ENCODE results near the gene KDM4C. TPM values are rescaled to one million over a fixed set of nuclear protein-coding genes. Genes with fewer than 3 reads are reported as not detected.

The KDM4C gene
- total RNA-seq, 1 donor from 2014 or later = 51.1 TPM

DNA sequence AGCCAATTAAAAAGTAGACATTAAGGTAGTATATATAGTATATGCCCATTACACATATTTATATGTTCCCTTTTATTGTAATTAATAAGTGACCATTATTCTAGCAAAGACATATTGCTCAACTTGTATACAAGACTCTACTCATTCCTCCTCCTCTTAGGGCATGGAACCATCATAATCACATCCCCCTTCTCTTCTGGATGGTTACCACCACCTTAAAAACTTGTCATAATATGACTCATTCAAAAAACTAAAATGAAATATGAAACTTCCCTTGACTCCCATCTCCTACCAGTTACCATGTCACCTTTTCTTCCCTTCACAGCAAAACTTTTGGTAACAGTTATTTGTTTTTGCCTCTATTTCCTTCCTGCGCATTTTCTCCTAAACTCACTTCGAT lies 438.7 kb downstream of the KDM4C start:
- ATAC-seq (no peak), DNase-seq (ENCODE audit: low spot score) (no peak)
- intact Hi-C loops (cut with DNase I) = no loop called here

DNA sequence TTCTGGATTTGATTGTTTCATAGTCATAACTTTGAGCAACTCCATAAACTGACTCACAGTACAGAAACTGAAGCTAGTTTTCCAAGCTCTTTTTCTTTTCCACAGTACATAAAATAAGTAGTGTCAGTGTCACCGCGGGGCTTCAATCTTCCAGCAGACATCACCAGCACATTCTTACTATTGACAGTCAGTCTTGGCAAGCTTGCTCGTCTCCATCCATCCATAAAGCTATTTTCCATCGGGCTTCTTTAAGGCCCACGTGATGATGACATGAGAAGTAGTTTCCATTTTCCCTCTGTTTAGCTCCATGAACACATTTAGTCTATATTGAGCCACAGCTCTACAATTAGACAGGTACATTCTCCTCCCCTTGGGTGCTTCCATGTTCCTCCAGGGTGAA lies 443.4 kb downstream of the KDM4C start:
- intact Hi-C loops (cut with DNase I) = no loop called here
- ATAC-seq = no peak
- no peak for DNase-seq (ENCODE audit: low spot score)

DNA sequence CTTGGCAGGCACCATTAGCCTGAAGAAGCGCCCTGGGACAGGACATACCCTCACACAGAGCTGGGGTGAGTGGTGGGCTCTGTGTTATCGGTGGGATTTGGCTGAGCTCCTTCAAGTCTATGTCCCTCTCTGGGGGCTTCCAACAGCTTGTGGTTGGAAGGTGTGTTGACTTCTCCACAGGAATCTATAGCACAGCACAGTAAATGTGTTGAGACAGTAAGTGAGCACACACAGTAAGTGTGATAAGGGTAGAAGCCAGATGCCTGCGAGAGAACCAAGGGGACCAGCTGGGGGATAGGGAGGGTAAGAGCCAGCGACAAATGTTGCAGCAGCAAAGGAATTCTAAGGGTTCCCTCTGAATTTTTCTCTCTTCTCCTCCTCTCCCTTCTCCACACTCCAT lies 448.0 kb downstream of the KDM4C start:
- DNase-seq (ENCODE audit: low spot score) = no peak
- intact Hi-C loops (cut with DNase I) = no loop called here
- no peak for ATAC-seq

DNA sequence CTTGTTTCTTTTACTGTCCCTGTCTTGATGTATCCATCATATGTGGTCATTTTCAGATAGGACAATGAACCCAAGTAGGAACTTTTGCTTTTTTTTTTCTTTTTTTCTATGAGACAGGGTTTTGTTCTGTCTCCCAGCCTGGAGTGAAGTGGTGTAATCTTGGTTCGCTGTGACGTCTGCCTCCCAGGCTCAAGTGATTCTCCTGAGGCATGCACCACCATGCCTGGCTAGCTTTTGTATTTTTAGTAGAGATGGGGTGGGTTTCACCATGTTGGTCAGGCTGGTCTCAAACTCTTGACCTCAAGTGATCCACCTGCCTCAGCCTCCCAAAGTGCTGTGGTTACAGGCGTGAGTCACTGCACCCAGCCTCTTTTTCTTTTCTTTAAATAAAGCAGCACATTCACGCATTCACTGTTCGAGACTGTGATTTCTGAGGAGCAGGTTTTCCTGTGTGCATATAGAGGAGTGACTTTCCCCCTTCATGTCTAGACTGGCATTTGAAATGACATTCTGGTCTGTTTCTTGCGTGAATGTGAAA lies 448.5 kb downstream of the KDM4C start:
- intact Hi-C loops (cut with DNase I) = no loop called here
- DNase-seq (ENCODE audit: low spot score) (no peak), ATAC-seq (no peak)

DNA sequence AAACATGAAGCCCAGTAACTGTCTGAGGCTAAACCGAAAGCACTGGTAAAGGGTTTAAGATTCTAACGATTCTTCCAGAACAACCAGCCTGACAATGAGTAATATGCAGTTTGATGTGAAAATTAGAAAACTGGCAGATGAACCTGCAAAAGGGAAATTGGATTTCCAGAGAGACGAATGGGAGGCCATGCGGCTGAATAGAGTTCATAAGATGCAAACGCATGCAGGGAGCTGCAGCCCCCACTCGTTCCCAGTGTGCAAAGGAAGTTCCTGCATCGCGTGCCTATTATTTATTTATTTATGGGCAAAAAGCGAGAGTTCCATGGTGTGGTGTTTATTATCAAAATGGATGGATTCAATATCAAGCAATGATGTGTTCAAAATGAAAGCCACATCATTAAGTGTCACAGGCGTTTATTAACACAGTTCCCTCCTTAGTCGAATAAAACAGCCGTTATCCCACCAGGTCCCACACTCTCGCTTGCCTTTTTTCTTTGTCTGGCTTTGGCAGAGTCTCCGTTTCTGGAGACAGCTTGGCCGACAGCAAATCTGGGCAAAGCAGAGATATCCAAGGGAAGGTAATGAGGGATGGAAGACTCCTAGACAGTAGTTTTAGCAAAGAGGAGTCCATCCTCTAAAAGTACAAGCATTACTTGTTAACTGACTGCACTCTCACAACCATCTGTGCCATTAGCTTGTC lies 451.4 kb downstream of the KDM4C start:
- ATAC-seq = no peak
- intact Hi-C loops (cut with DNase I) = no loop called here
- DNase-seq (ENCODE audit: low spot score) = no peak

DNA sequence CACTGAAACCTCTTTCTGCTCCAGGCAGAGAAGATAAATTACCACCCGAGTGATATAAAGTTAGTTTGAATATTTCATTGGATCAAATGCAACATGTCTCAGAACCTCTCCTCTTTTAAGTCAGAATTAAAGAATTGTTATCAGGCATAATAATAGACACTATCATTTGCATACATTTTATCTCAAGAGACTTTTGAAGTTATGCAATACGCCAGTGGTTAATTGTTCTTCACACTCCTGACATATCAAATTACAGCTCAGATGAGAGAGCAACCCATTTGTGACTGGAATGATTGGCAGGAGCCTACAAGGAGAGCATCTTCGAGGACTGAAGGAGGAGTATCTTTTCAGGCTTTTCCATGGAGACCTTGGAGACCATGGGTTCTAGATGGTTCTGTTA lies 452.2 kb downstream of the KDM4C start:
- DNase-seq (ENCODE audit: low spot score) (no peak), ATAC-seq (no peak)
- intact Hi-C loops (cut with DNase I) = no loop called here

DNA sequence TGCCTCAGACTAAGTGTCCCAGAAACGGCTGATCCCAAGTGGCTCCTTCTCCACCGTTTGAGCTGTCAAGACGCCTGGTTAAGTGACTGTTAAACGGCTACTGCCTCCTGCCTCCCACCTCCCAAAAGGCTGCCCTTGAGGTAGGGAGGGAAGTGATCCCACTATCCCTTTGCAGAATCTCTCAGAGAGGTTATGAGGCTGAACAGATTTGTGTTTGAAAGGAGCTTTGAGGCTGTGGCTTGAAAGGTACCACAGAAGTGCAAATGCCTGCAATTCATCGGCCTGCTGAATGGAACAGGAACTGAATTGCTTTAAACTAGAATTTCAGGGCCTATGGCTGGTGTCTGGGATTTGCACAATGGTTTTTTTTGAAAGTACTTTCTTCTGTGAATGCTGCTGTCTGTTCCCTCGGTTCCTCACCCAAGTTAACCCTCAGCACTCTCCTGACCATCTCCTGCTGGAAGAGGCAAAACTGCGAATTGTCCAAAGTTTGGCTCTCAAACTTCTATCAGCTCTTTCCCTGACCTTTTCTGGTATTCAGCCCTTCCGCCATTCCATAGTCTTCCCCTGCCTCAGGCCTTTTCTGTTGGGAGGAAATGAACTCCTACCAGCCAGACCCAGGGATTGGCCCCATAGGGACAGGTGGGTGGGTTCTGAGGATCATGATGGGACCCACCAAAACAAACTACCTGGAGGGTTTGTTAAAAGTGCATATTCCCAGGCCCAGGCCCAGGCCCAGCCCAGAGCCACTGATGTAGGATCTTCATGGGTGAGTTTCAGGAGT lies 453.3 kb downstream of the KDM4C start:
- intact Hi-C loops (cut with DNase I) = no loop called here
- no peak for DNase-seq (ENCODE audit: low spot score)
- ATAC-seq = no peak

DNA sequence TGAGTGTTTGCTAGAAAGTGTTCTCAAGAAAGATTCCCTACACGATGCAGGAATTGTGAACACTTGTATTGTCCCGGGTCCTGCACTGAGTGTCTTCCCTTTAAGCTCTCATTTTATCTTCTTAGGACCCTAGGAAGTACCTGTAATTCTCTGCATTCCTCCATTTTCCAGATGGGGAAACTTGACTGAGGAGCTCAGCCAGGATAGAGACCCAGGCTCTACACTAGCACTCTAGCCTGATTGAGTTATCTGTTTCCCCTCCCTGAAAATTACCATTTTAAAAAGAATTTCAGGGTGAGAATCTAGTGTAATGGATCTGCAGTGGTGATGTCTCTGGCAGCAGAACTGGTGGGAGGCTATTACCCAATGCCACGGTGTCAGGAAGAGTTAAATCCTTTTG lies 453.9 kb downstream of the KDM4C start:
- no peak for ATAC-seq
- no peak for DNase-seq (ENCODE audit: low spot score)
- intact Hi-C loops (cut with DNase I) = no loop called here

DNA sequence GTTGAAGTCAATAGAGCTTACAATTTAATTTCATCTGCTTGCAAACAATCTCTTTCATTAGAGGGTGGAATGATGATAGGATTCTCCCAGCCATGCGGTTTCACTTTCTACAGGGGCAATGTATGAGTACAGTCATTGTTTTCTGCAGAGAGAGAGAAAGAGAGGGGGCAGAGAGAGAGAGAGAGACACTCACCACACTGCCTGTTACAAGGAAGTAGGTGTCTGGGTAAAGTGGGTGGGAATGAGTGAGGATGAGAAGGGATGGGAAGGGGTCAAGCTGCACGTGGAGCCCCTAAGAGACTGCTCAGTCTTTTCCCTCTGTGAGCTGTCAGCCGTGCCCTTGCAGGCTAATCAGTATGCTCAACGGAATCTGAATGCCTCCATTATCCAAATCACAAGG lies 454.3 kb downstream of the KDM4C start:
- intact Hi-C loops (cut with DNase I) = no loop called here
- ATAC-seq = peak; percentile 49

DNA sequence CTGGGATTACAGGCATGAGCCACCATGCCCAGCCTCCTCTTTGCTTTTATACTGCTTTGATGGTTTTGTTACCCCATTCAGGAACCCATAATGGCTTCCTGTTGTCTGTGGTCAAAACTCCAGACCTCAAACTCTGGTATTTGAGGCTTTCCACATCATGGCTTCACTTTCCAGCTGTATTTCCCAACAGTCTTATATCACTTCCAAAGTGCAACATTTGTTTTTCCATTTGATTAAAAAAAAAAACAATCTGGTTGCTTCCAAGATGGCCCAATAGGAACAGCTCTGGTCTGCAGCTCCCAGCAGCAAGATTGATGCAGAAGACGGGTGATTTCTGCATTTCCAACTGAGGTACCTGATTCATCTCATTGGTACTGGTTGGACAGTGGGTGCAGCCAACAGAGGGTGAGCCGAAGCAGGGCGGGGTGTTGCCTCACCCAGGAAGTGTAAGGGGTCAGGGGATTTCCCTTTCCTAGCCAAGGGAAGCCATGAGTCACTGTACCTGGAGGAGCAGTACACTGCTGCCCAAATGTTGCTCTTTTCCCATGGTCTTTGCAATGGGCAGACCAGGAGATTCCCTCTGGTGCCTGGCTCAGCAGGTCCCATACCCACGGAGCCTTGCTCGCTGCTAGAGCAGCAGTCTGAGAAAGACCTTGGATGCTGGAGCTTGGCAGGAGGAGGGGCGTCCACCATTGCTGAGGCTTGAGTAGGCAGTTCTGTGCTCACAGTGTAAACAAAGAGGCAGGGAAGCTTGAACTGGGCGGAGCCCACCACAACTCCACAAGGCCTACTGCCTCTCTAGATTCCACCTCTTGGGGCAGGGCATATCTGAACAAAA lies 458.4 kb downstream of the KDM4C start:
- DNase-seq (ENCODE audit: low spot score) (no peak), ATAC-seq (no peak)
- intact Hi-C loops (cut with DNase I) = no loop called here

More for the DNA sequence above, 454.3 kb downstream of the KDM4C start:
- no peak for DNase-seq (ENCODE audit: low spot score)

DNA sequence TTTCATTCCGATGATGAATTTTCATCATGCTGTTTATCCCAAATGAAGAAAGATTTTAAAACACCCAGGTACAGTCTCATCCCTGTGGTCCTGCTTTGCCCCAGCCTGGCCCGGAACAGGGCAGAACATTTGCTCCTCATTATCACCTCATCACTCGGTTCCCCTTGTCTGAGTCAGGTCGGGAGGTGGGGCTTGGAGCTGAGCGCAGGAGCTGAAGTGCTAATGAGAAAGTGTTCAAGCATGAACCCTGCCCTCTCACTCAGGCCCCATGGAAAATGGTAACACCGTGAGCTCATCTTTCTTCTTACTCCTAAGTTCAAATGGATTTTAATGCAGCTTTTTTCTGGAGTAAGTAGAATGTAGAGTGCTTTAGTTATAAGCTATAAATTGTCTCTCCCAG lies 466.2 kb downstream of the KDM4C start:
- ATAC-seq = no peak
- intact Hi-C loops (cut with DNase I) = no loop called here
- DNase-seq (ENCODE audit: low spot score) = no peak

Other genes starting within 250 kb of the KDM4C start
- 35.6 TPM for gene GLDC, start 112.2 kb upstream of the KDM4C start, total RNA-seq

Measured in sciatic nerve (tissue), 2 donors.